ENCODE data around the gene CCDC88B. TPM values are rescaled to one million over a fixed set of nuclear protein-coding genes. Genes with fewer than 3 reads are reported as not detected.

CCDC88B gene
- total and polyA plus RNA-seq, 2 of the 8 experiments (the other 6 are each of a cell fraction or from before 2014, with no cell fraction given) = 5.9 to 12.5 TPM

DNA sequence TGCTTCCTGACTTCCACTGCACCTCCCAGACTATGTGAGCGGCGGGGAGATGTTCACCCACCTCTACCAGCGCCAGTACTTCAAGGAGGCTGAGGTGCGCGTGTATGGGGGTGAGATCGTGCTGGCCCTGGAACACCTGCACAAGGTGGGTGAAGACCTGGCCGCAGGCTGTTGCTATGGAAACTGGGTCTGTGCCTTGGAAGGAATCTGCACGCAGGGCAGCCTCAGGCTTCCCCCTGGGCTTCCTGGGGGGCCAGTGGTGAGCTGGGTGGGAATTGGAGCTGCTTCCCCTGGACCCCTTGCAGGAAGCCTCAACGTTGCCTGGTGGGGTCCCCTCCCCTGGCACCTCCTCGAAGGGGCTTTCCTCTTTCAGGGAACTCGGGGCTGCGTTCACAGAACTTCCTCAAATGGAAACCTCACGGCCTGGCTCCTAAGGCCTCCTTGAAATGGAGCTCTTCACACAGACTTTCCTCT lies 20.5 kb downstream of the CCDC88B start (continued):
- no peak for TF ChIP-seq MAFK (IDR thresholded peaks at IDR 0.05; ENCODE audit: low read depth, low read length)

All from H1 (cell line).